Measurements from ENCODE around the gene MCOLN1.

DNA sequence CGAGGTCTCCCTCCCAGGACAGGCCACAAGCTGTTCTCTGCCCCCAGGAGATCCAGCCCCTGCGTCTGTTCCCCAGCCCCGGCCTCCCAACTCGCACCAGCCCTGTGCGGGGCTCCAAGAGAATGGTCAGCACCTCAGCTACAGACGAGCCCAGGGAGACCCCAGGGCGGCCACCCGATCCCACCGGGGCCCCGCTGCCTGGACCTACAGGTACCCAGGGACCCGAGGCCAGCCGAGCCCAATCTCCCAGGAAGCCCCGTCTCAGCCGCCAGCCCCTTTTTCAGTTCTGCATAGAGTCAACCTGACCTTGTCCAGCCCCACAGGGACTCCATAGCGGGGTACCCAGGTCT is 19.0 kb downstream of the MCOLN1 start:
- TF ChIP-seq TAF1 (IDR thresholded peaks at IDR 0.05; ENCODE audit: low read depth): no peak
- TF ChIP-seq, protein P1, sequence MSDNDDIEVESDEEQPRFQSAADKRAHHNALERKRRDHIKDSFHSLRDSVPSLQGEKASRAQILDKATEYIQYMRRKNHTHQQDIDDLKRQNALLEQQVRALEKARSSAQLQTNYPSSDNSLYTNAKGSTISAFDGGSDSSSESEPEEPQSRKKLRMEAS (IDR thresholded peaks at IDR 0.05): no peak
- TF ChIP-seq FOXM1 (IDR thresholded peaks at IDR 0.05; ENCODE audit: borderline replicate concordance, low read depth): no peak
- TF ChIP-seq, protein P2, sequence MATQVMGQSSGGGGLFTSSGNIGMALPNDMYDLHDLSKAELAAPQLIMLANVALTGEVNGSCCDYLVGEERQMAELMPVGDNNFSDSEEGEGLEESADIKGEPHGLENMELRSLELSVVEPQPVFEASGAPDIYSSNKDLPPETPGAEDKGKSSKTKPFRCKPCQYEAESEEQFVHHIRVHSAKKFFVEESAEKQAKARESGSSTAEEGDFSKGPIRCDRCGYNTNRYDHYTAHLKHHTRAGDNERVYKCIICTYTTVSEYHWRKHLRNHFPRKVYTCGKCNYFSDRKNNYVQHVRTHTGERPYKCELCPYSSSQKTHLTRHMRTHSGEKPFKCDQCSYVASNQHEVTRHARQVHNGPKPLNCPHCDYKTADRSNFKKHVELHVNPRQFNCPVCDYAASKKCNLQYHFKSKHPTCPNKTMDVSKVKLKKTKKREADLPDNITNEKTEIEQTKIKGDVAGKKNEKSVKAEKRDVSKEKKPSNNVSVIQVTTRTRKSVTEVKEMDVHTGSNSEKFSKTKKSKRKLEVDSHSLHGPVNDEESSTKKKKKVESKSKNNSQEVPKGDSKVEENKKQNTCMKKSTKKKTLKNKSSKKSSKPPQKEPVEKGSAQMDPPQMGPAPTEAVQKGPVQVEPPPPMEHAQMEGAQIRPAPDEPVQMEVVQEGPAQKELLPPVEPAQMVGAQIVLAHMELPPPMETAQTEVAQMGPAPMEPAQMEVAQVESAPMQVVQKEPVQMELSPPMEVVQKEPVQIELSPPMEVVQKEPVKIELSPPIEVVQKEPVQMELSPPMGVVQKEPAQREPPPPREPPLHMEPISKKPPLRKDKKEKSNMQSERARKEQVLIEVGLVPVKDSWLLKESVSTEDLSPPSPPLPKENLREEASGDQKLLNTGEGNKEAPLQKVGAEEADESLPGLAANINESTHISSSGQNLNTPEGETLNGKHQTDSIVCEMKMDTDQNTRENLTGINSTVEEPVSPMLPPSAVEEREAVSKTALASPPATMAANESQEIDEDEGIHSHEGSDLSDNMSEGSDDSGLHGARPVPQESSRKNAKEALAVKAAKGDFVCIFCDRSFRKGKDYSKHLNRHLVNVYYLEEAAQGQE (IDR thresholded peaks at IDR 0.05; ENCODE audit: low read depth): no peak
- no peak for TF ChIP-seq YY1 (IDR thresholded peaks at IDR 0.05; ENCODE audit: low read depth)
- no peak for TF ChIP-seq CREB1 (IDR thresholded peaks at IDR 0.05; ENCODE audit: low read depth)
- TF ChIP-seq, protein P3, sequence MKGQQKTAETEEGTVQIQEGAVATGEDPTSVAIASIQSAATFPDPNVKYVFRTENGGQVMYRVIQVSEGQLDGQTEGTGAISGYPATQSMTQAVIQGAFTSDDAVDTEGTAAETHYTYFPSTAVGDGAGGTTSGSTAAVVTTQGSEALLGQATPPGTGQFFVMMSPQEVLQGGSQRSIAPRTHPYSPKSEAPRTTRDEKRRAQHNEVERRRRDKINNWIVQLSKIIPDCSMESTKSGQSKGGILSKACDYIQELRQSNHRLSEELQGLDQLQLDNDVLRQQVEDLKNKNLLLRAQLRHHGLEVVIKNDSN (IDR thresholded peaks at IDR 0.05): no peak
- no peak for TF ChIP-seq TCF12 (IDR thresholded peaks at IDR 0.05; ENCODE audit: low read depth)
